H1 (cell line): ENCODE results near the gene SLC43A2.

ENCODE experiments used
- CREB1 ChIP-seq: IDR thresholded peaks from 2 replicates; pipeline ENCODE4 v1.6.1; 2012; ENCODE audit warnings: inconsistent platforms
- EP300 ChIP-seq, 2 experiments: IDR thresholded peaks; 1 replicate in 1 of 2; 2 replicates in 1 of 2; pipeline ENCODE4 v1.6.1; 2011 to 2012; ENCODE audit warnings: low read depth in 2 of 2, low read length in 2 of 2, mild to moderate bottlenecking in 2 of 2, borderline replicate concordance in 1 of 2, inconsistent platforms in 1 of 2, moderate library complexity in 1 of 2
- EZH2 ChIP-seq: fragments of 200-600 bp; sonication (generic); IDR thresholded peaks from 2 replicates; pipeline ENCODE4 v1.7.1; 2012; ENCODE audit warnings: low read depth, mild to moderate bottlenecking, moderate library complexity, low read length, inconsistent platforms; ENCODE audit not compliant: severe bottlenecking
- FOSL1 ChIP-seq: IDR thresholded peaks from 2 replicates; pipeline ENCODE4 v1.6.1; 2011; ENCODE audit warnings: mild to moderate bottlenecking, low read depth, low read length, moderate library complexity; ENCODE audit not compliant: insufficient read depth
- JUN ChIP-seq: IDR thresholded peaks from 2 replicates; pipeline ENCODE4 v1.6.1; 2011; ENCODE audit warnings: low read depth, mild to moderate bottlenecking, improper control_type of control experiment, low read length
- PHF8 ChIP-seq: fragments of 200-600 bp; sonication (generic); conservative IDR thresholded peaks from 2 replicates; pipeline ENCODE4 v1.7.1; 2012; ENCODE audit warnings: low read depth, mild to moderate bottlenecking, inconsistent platforms, low read length, moderate library complexity
- SIRT6 ChIP-seq: IDR thresholded peaks from one replicate; pipeline ENCODE4 v1.7.1; 2012; ENCODE audit warnings: low read length, inconsistent platforms
- SIX5 ChIP-seq: IDR thresholded peaks from 2 replicates; pipeline ENCODE4 v1.6.1; 2011; ENCODE audit warnings: mild to moderate bottlenecking, low read depth, low read length
- ZNF274 ChIP-seq: IDR thresholded peaks from 2 replicates; pipeline ENCODE4 v1.7.0; 2012; ENCODE audit warnings: low read length, borderline replicate concordance; ENCODE audit errors: extremely low read depth
- TF ChIP-seq, protein P1 (sequence below), 3 experiments: IDR thresholded peaks; 1 replicate in 2 of 3; 2 replicates in 1 of 3; pipeline versions ENCODE4 v1.5.1 to v1.6.1; 2011; ENCODE audit warnings: low read length in 3 of 3, mild to moderate bottlenecking in 3 of 3, inconsistent platforms in 2 of 3, low read depth in 1 of 3, moderate library complexity in 1 of 3; ENCODE audit not compliant: insufficient read depth in 1 of 3; ENCODE audit errors: control extremely low read depth in 1 of 3

GRCh38 chr17:1532836-1533602 is 95.6 kb downstream of the SLC43A2 start:
- TF ChIP-seq FOSL1 (no peak), SIX5 (no peak), CREB1 (no peak), EP300 (IDR thresholded peaks at IDR 0.05; ENCODE audit: borderline replicate concordance in 1 of 2, low read depth in 2 of 2, low read length in 2 of 2) (no peak), SIRT6 (no peak), ZNF274 (no peak), JUN (no peak), PHF8 (no peak), EZH2 (no peak)
- TF ChIP-seq, protein P1, sequence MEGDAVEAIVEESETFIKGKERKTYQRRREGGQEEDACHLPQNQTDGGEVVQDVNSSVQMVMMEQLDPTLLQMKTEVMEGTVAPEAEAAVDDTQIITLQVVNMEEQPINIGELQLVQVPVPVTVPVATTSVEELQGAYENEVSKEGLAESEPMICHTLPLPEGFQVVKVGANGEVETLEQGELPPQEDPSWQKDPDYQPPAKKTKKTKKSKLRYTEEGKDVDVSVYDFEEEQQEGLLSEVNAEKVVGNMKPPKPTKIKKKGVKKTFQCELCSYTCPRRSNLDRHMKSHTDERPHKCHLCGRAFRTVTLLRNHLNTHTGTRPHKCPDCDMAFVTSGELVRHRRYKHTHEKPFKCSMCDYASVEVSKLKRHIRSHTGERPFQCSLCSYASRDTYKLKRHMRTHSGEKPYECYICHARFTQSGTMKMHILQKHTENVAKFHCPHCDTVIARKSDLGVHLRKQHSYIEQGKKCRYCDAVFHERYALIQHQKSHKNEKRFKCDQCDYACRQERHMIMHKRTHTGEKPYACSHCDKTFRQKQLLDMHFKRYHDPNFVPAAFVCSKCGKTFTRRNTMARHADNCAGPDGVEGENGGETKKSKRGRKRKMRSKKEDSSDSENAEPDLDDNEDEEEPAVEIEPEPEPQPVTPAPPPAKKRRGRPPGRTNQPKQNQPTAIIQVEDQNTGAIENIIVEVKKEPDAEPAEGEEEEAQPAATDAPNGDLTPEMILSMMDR (IDR thresholded peaks at IDR 0.05; ENCODE audit: control extremely low read depth in 1 of 3, insufficient read depth in 1 of 3, low read depth in 1 of 3, low read length in 3 of 3) = peak; percentile 81 to 94 (median 83)
